Tibial nerve (tissue), 3 donors: ENCODE data around the gene TRERF1.

ENCODE experiments used
- POLR2A ChIP-seq, 2 donors: fragments of 450-650 bp; IDR thresholded peaks; one replicate each; pipeline ENCODE4 v1.6.1; 2017; ENCODE audit warnings: antibody characterized with exemption in 2 of 2, mild to moderate bottlenecking in 2 of 2, moderate library complexity in 2 of 2
- TF ChIP-seq, protein P1 (sequence below), 5 experiments: fragments of 200-600 bp in 3 of 5; fragments of 450-650 bp in 2 of 5; sonication (generic) in 3 of 5; IDR thresholded peaks; one replicate each; pipeline ENCODE4 v1.5.1; 2016 to 2019; ENCODE audit warnings: antibody characterized with exemption in 5 of 5, mild to moderate bottlenecking in 3 of 5, moderate library complexity in 2 of 5

DNA sequence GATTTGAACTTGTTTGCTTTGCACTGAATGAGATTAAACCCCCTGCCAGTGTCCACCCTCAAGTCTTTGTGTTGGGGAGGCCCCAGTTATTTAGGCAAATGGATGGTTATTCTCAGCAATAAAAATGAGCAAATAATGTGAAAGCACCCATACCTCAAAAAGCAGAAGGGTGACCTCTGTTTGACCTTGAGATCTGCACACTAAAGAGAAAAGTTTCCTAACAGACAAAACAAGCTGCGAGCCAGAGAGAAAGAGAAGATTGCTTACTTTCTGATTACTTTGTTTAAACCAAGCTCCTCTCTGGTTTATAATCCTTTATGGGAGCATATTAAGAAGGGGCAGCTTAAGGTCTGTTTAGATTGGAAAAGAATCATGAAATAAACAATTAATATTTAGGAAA is 30.4 kb upstream of the TRERF1 start:
- no peak for TF ChIP-seq POLR2A (IDR thresholded peaks at IDR 0.05)
- TF ChIP-seq, protein P1, sequence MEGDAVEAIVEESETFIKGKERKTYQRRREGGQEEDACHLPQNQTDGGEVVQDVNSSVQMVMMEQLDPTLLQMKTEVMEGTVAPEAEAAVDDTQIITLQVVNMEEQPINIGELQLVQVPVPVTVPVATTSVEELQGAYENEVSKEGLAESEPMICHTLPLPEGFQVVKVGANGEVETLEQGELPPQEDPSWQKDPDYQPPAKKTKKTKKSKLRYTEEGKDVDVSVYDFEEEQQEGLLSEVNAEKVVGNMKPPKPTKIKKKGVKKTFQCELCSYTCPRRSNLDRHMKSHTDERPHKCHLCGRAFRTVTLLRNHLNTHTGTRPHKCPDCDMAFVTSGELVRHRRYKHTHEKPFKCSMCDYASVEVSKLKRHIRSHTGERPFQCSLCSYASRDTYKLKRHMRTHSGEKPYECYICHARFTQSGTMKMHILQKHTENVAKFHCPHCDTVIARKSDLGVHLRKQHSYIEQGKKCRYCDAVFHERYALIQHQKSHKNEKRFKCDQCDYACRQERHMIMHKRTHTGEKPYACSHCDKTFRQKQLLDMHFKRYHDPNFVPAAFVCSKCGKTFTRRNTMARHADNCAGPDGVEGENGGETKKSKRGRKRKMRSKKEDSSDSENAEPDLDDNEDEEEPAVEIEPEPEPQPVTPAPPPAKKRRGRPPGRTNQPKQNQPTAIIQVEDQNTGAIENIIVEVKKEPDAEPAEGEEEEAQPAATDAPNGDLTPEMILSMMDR (IDR thresholded peaks at IDR 0.05), result no peak
